ENCODE data around the gene DEDD. TPM values are rescaled to one million over a fixed set of nuclear protein-coding genes. Genes with fewer than 3 reads are reported as not detected.

The DEDD gene
- total RNA-seq, 4 donors from 2014 or later, result 23.0 to 48.7 (median 31.4) TPM

DNA sequence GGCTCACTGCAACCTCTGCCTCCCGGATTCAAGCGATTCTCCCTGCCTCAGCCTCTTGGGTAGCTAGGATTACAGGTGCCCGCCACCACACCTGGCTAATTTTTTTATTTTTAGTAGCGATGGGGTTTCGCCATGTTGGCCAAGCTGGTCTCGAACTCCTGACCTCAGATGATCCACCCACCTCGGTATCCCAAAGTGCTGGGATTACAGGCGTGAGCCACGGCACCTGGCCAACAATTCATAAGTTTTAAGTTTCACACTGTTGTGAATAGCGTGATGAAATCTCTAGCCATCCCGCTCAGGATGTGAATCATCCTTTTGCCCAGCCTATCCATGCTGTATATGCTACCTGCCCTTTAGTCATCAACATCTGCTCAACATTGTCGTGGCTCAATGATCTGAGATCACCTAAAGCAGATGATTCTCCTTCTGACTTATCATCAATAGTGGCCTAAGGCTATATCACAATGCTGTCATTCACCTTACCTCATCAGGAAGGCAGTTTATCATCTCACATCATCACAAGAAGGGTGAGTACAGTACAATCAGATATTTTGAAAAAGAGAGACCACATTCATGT is 17.2 kb downstream of the DEDD start:
- no peak for DNase-seq
- peaks cover 11 to 44% (median 17%) of the 10 kb centered on the region in 4 donors for H3K4me1 ChIP-seq
- peak overlapping the region in 1 of 4 donors; percentile 18 for H3K27ac ChIP-seq
- no peaks in the 10 kb centered on the region for H3K27me3 ChIP-seq
- no peaks in the 10 kb centered on the region for H3K9me3 ChIP-seq
- H3K36me3 ChIP-seq, result peaks cover 0 to 5% (median 0%) of the 10 kb centered on the region in 3 donors
- H3K4me3 ChIP-seq, result no peak overlapping the region
- TF ChIP-seq, protein P1, sequence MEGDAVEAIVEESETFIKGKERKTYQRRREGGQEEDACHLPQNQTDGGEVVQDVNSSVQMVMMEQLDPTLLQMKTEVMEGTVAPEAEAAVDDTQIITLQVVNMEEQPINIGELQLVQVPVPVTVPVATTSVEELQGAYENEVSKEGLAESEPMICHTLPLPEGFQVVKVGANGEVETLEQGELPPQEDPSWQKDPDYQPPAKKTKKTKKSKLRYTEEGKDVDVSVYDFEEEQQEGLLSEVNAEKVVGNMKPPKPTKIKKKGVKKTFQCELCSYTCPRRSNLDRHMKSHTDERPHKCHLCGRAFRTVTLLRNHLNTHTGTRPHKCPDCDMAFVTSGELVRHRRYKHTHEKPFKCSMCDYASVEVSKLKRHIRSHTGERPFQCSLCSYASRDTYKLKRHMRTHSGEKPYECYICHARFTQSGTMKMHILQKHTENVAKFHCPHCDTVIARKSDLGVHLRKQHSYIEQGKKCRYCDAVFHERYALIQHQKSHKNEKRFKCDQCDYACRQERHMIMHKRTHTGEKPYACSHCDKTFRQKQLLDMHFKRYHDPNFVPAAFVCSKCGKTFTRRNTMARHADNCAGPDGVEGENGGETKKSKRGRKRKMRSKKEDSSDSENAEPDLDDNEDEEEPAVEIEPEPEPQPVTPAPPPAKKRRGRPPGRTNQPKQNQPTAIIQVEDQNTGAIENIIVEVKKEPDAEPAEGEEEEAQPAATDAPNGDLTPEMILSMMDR (IDR thresholded peaks at IDR 0.05), result no peak
- no peak for TF ChIP-seq POLR2A (IDR thresholded peaks at IDR 0.05)

DNA sequence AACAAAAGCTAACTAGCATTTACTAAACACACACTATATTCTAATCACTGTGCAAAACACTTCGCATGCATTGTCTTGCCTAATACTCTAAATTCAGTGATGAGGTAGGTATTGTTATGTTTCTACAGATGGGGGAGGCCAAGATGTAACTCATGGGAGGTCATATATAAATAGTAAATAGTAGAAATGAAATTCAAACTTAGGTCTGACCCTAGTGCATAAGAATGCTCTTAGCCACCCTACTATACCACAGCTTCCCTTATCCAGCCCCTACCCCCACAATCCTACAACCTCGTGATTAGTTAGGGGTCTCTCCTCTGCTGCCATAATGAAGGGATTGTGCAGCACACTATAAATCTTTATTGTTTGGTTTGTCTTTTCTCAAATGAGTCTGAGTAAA is 17.9 kb downstream of the DEDD start:
- Histone ChIP-seq H3K27ac (no peak overlapping the region), H3K4me1 (peaks cover 10 to 37% (median 17%) of the 10 kb centered on the region in 4 donors), H3K4me3 (no peak overlapping the region), H3K27me3 (no peaks in the 10 kb centered on the region), H3K36me3 (peaks cover 0 to 6% (median 0%) of the 10 kb centered on the region in 3 donors), H3K9me3 (no peaks in the 10 kb centered on the region)
- no peak for TF ChIP-seq POLR2A (IDR thresholded peaks at IDR 0.05)
- TF ChIP-seq, protein P1 (IDR thresholded peaks at IDR 0.05), result no peak
- DNase-seq, result no peak

DNA sequence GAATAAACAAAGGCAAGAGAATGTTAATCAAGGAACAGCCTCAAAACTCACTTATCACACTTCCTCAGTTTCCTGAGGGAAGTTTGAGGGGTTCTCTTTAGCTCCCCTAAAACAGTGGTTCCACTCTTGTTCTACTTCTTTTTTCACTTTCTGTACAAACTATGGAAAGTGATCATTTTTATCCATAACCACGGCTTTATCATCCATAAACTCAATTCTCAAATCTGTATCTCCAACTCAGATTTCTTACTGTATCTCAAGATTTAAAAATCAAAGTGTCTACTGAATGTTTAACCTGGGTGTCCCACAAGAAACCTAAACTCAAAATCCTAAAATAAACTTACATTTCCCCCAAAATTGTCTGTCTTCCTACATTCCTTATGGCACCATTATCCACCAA is 18.6 kb downstream of the DEDD start:
- no peak overlapping the region for H3K4me3 ChIP-seq
- no peak overlapping the region for H3K27ac ChIP-seq
- TF ChIP-seq, protein P1 (IDR thresholded peaks at IDR 0.05), result no peak
- no peak for TF ChIP-seq POLR2A (IDR thresholded peaks at IDR 0.05)
- H3K27me3 ChIP-seq, result no peaks in the 10 kb centered on the region
- no peak for DNase-seq
- H3K36me3 ChIP-seq, result peaks cover 0 to 8% (median 0%) of the 10 kb centered on the region in 3 donors
- peaks cover 3 to 31% (median 13%) of the 10 kb centered on the region in 4 donors for H3K4me1 ChIP-seq
- no peaks in the 10 kb centered on the region for H3K9me3 ChIP-seq

DNA sequence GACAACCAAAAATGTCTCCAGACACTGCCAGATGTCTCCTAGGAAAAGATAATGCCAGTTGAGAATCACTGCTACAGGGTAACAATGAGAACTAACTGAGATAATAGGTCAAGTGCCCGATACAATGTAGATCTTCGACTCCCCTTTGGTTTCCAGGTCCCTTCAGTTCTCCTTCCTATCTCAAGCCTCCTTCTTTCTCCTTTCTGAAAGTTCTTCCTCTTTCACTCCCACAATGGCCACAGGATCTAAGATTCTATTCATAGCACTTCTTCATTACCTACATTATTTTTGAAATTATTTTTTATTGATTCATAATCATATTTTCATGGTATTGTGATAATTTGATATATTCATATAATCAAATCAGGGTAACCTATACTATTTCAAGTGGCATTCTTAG is 20.9 kb downstream of the DEDD start:
- no peak for DNase-seq
- H3K4me1 ChIP-seq, result peaks cover 0 to 19% (median 4%) of the 10 kb centered on the region in 4 donors
- H3K36me3 ChIP-seq, result peaks cover 0 to 8% (median 0%) of the 10 kb centered on the region in 3 donors
- H3K27ac ChIP-seq, result no peak overlapping the region
- no peak overlapping the region for H3K4me3 ChIP-seq
- TF ChIP-seq POLR2A (IDR thresholded peaks at IDR 0.05), result no peak
- TF ChIP-seq, protein P1 (IDR thresholded peaks at IDR 0.05), result no peak
- H3K9me3 ChIP-seq, result no peaks in the 10 kb centered on the region
- no peaks in the 10 kb centered on the region for H3K27me3 ChIP-seq

DNA sequence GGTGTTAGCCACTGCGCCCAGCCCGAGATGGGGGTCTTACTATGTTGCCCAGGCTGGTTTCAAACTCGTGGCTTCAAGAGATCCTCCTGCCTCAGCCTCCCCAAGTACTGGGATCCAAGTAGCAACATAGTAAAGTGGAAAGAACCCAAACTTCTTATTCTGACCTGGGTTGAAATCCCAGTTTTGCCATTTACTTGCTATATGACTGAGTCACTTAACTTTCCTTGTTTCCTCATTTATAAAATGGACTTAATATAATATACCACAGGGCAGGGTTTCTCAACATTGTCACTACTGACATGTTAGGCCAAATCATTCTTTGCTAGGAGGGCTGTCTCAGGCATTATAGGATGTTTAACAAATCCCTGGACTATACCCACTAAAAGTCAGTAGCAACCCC is 21.4 kb downstream of the DEDD start:
- no peak overlapping the region for H3K4me3 ChIP-seq
- TF ChIP-seq, protein P1 (IDR thresholded peaks at IDR 0.05), result no peak
- TF ChIP-seq POLR2A (IDR thresholded peaks at IDR 0.05), result no peak
- DNase-seq, result no peak
- no peaks in the 10 kb centered on the region for H3K9me3 ChIP-seq
- H3K27ac ChIP-seq, result no peak overlapping the region
- peaks cover 0 to 8% (median 0%) of the 10 kb centered on the region in 3 donors for H3K36me3 ChIP-seq
- H3K27me3 ChIP-seq, result no peaks in the 10 kb centered on the region
- H3K4me1 ChIP-seq, result peaks cover 0 to 15% (median under 1%) of the 10 kb centered on the region in 4 donors

All from Peyer's patch (tissue), 4 donors.